NCI-H128 (cell line): ENCODE measurements around the gene SH3BGRL.

Experiments used
- DNase-seq: peaks from one replicate; lab custom pipeline; 2025; ENCODE audit not compliant: unreplicated experiment; lab: John Stamatoyannopoulos, UW

SH3BGRL gene

GRCh38 chrX:81201671-81202455 lies at the start of gene SH3BGRL, which contains the start of gene HMGN5:
SH3BGRL (plus strand) TSS chrX:81202102; CDS start chrX:81202201, 99 bp downstream.
HMGN5 (minus strand) TSS chrX:81201913; CDS start chrX:81121549, 80,364 bp downstream.
- DNase-seq: no peak

GRCh38 chrX:81168391-81168790 lies 33.5 kb upstream of the SH3BGRL start:
- no peak for DNase-seq

GRCh38 chrX:81174286-81174685 lies 27.6 kb upstream of the SH3BGRL start:
- DNase-seq: no peak

GRCh38 chrX:81195259-81195658 lies 6.6 kb upstream of the SH3BGRL start:
- DNase-seq: no peak

GRCh38 chrX:81195712-81196111 lies 6.2 kb upstream of the SH3BGRL start:
- DNase-seq: peak; percentile 10

GRCh38 chrX:81201071-81201470 lies 831 bp upstream of the SH3BGRL start:
- DNase-seq: no peak

GRCh38 chrX:81202456-81202819 lies 536 bp downstream of the SH3BGRL start:
- DNase-seq: no peak

- no peak for DNase-seq
Observed at GRCh38 chrX:81202943-81203342, 1.0 kb downstream of the SH3BGRL start.

- DNase-seq: no peak
Observed at GRCh38 chrX:81205551-81205950, 3.6 kb downstream of the SH3BGRL start.

GRCh38 chrX:81206476-81206875 lies 4.6 kb downstream of the SH3BGRL start:
- no peak for DNase-seq

- DNase-seq: no peak
Observed at GRCh38 chrX:81208916-81209315, 7.0 kb downstream of the SH3BGRL start.

GRCh38 chrX:81215685-81216084 lies 13.8 kb downstream of the SH3BGRL start:
- no peak for DNase-seq

GRCh38 chrX:81229229-81229628 lies 27.3 kb downstream of the SH3BGRL start:
- DNase-seq: no peak

GRCh38 chrX:81229901-81230300 lies 28.0 kb downstream of the SH3BGRL start:
- no peak for DNase-seq

- no peak for DNase-seq
Observed at GRCh38 chrX:81231476-81231875, 29.6 kb downstream of the SH3BGRL start.

- DNase-seq: no peak
Observed at GRCh38 chrX:81232218-81232617, 30.3 kb downstream of the SH3BGRL start.

GRCh38 chrX:81237516-81237915 lies 35.6 kb downstream of the SH3BGRL start:
- DNase-seq: no peak

GRCh38 chrX:81238166-81238565 lies 36.3 kb downstream of the SH3BGRL start:
- DNase-seq: no peak

- no peak for DNase-seq
Observed at GRCh38 chrX:81240701-81241331, 38.9 kb downstream of the SH3BGRL start.

- no peak for DNase-seq
Observed at GRCh38 chrX:81241753-81242152, 39.9 kb downstream of the SH3BGRL start.

- no peak for DNase-seq
Observed at GRCh38 chrX:81255876-81256275, 54.0 kb downstream of the SH3BGRL start.

- no peak for DNase-seq
Observed at GRCh38 chrX:81257817-81258216, 55.9 kb downstream of the SH3BGRL start.
